Transverse colon (tissue), 4 donors: ENCODE data around the gene SLC2A1. TPM values are rescaled to one million over a fixed set of nuclear protein-coding genes. Genes with fewer than 3 reads are reported as not detected.

Source experiments
- DNase-seq: peaks from one replicate; pipeline ENCODE4 v3.0.0-alpha.2; 2019
- H3K27ac ChIP-seq, 4 donors: fragments of 200-600 bp; sonication (generic); 2 replicates each; pipeline ENCODE4 v1.5.1; 2016 to 2018; ENCODE audit warnings: inconsistent platforms in 4 of 4
- H3K27me3 ChIP-seq: fragments of 200-600 bp; sonication (generic); 2 replicates; pipeline ENCODE4 v1.5.1; 2017; ENCODE audit warnings: inconsistent platforms
- H3K36me3 ChIP-seq, 4 donors: fragments of 200-600 bp; sonication (generic); 2 replicates each; pipeline ENCODE4 v1.5.1; 2017 to 2019; ENCODE audit warnings: inconsistent platforms in 4 of 4
- H3K4me1 ChIP-seq, 4 donors: fragments of 200-600 bp; sonication (generic); 2 replicates each; pipeline ENCODE4 v1.5.1; 2017 to 2020; ENCODE audit warnings: inconsistent platforms in 4 of 4
- H3K4me3 ChIP-seq, 4 donors: fragments of 200-600 bp; sonication (generic); 1 replicate in 1 of 4; 2 replicates in 3 of 4; pipeline versions ENCODE4 v1.5.1 to v1.6.1; 2017 to 2019; ENCODE audit warnings: inconsistent platforms in 4 of 4
- H3K9me3 ChIP-seq, 2 donors: fragments of 200-600 bp; sonication (generic); 2 replicates each; pipeline ENCODE4 v1.5.1; 2017 to 2019; ENCODE audit warnings: inconsistent platforms in 2 of 2
- CTCF ChIP-seq, 5 experiments: fragments of 200-600 bp in 3 of 5; fragments of 450-650 bp in 2 of 5; sonication (generic) in 3 of 5; IDR thresholded peaks; 1 replicate in 2 of 5; 2 replicates in 3 of 5; pipeline ENCODE4 v1.5.1; 2016 to 2017; ENCODE audit warnings: antibody characterized with exemption in 5 of 5, inconsistent platforms in 3 of 5, mild to moderate bottlenecking in 2 of 5, moderate library complexity in 1 of 5
- EP300 ChIP-seq: sonication (generic); formaldehyde crosslinking; IDR thresholded peaks from one replicate; pipeline ENCODE4 v1.6.1; 2017; ENCODE audit warnings: antibody characterized with exemption, low read depth
- POLR2A ChIP-seq: fragments of 450-650 bp; IDR thresholded peaks from one replicate; pipeline ENCODE4 v1.6.1; 2016; ENCODE audit warnings: antibody characterized with exemption, mild to moderate bottlenecking, moderate library complexity
- POLR2AphosphoS5 ChIP-seq, 3 donors: sonication (generic); formaldehyde crosslinking; IDR thresholded peaks; one replicate each; pipeline ENCODE4 v1.6.1; 2016; ENCODE audit warnings: antibody characterized with exemption in 3 of 3
- WGBS, 2 donors: methylation state at CpG; one replicate each; pipeline ENCODE4 v1.1.5; 2018; ENCODE audit warnings: low coverage in 1 of 2; 5-methylcytosine and 5-hydroxymethylcytosine counted together
- in situ Hi-C, 4 donors: fragments of 200-750 bp; cut with MboI; loops; one replicate each; pipeline versions ENCODE4 v1.15.0 to v1.15.1; 2017; ENCODE audit warnings: low sequenced_read_pairs in 3 of 4, low pct_ligation_motif_present in 1 of 4, low pct_unique_long_range_greater_than_20kb in 1 of 4
- intact Hi-C: fragments of 100-400 bp; cut with DNase I; formaldehyde crosslinking; loops from one replicate; pipeline ENCODE4 v1.15.1; 2023; ENCODE audit warnings: low total_unique reads
- total RNA-seq, 4 donors: library from RNA; depleted of rRNA; stranded (reverse); fragments of >200 nt; gene quantifications; one replicate each; pipeline ENCODE4 v1.1.0, GENCODE V29; 2016

The SLC2A1 gene
- total RNA-seq, 4 donors from 2014 or later = 37.2 to 98.9 (median 69.1) TPM

- Histone ChIP-seq H3K36me3 (no peaks in the 10 kb centered on the region), H3K27ac (no peak overlapping the region), H3K9me3 (no peaks in the 10 kb centered on the region), H3K4me3 (no peak overlapping the region), H3K4me1 (peaks cover 0 to 6% (median 2%) of the 10 kb centered on the region in 4 donors), H3K27me3 (no peaks in the 10 kb centered on the region)
- 50 to 53% methylated on average over 3 of the region's 3 CpGs for WGBS, 2 donors
- in situ Hi-C loops (no loop called here), intact Hi-C loops (no loop called here)
- no peak for DNase-seq
- TF ChIP-seq CTCF (IDR thresholded peaks at IDR 0.05) (no peak), POLR2A (no peak), POLR2AphosphoS5 (IDR thresholded peaks at IDR 0.05) (no peak), EP300 (no peak)
Measured at GRCh38 chr1:42983253-42983652, 24.6 kb upstream of the SLC2A1 start.

- no peak for DNase-seq
- Histone ChIP-seq H3K4me3 (no peak overlapping the region), H3K36me3 (no peaks in the 10 kb centered on the region), H3K27ac (no peak overlapping the region), H3K4me1 (peaks cover 0 to 6% (median 2%) of the 10 kb centered on the region in 4 donors), H3K27me3 (no peaks in the 10 kb centered on the region), H3K9me3 (no peaks in the 10 kb centered on the region)
- intact Hi-C loops (no loop called here), in situ Hi-C loops (no loop called here)
- 33 to 97% methylated on average over 1 to 6 of the region's 6 CpGs for WGBS, 2 donors
- no peak for TF ChIP-seq CTCF (IDR thresholded peaks at IDR 0.05)
- TF ChIP-seq POLR2A = no peak
- no peak for TF ChIP-seq EP300
- no peak for TF ChIP-seq POLR2AphosphoS5 (IDR thresholded peaks at IDR 0.05)
Measured at GRCh38 chr1:42982641-42983040, 24.0 kb upstream of the SLC2A1 start.

GRCh38 chr1:42981871-42982270 lies 23.2 kb upstream of the SLC2A1 start:
- no peak for TF ChIP-seq POLR2AphosphoS5 (IDR thresholded peaks at IDR 0.05)
- no peak for TF ChIP-seq POLR2A
- no peak for TF ChIP-seq EP300
- TF ChIP-seq CTCF (IDR thresholded peaks at IDR 0.05) = no peak
- intact Hi-C loops = no loop called here
- 80 to 92% methylated on average over 3 to 6 of the region's 6 CpGs for WGBS, 2 donors

GRCh38 chr1:42981255-42981805 lies 22.7 kb upstream of the SLC2A1 start:
- H3K27ac ChIP-seq = no peak overlapping the region
- no peaks in the 10 kb centered on the region for H3K36me3 ChIP-seq
- H3K27me3 ChIP-seq = no peaks in the 10 kb centered on the region
- H3K4me3 ChIP-seq = no peak overlapping the region
- no peaks in the 10 kb centered on the region for H3K9me3 ChIP-seq
- intact Hi-C loops (no loop called here), in situ Hi-C loops (no loop called here)
- no peak for DNase-seq
- H3K4me1 ChIP-seq = peaks cover 0 to 6% (median 2%) of the 10 kb centered on the region in 4 donors
- 75 to 87% methylated on average over 4 of the region's 4 CpGs for WGBS, 2 donors
- TF ChIP-seq POLR2A = no peak
- no peak for TF ChIP-seq POLR2AphosphoS5 (IDR thresholded peaks at IDR 0.05)
- no peak for TF ChIP-seq EP300
- TF ChIP-seq CTCF (IDR thresholded peaks at IDR 0.05) = no peak

More at GRCh38 chr1:42981871-42982270, 23.2 kb upstream of the SLC2A1 start:
- Histone ChIP-seq H3K36me3 (no peaks in the 10 kb centered on the region), H3K4me3 (no peak overlapping the region), H3K9me3 (no peaks in the 10 kb centered on the region), H3K27ac (no peak overlapping the region), H3K27me3 (no peaks in the 10 kb centered on the region), H3K4me1 (peaks cover 0 to 6% (median 2%) of the 10 kb centered on the region in 4 donors)
- no peak for DNase-seq
- in situ Hi-C loops = no loop called here
